HepG2 (cell line): ENCODE measurements around the gene LMAN1L. TPM values are rescaled to one million over a fixed set of nuclear protein-coding genes. Genes with fewer than 3 reads are reported as not detected.

Experiments
- ATAC-seq: fragments of 200-7000 bp; cut with Tn5 transposase; 3 replicates; pipeline ENCODE4 v1.9.1; 2020; ENCODE audit warnings: mild to moderate bottlenecking, moderate library complexity
- BruUV-seq: library from RNA; stranded (reverse); fragments of 400-500 nt; replicated peaks from 2 replicates; lab custom pipeline; 2021; lab: Mats Ljungman, UMichigan
- CTCF ChIA-PET: fragments of 300-600 bp; formaldehyde crosslinking; extraction: SDS; loops from one replicate; lab custom pipeline; 2021; ENCODE audit warnings: low total read pairs, inconsistent platforms, low intra/inter-chr PET ratio; lab: Yijun Ruan, JAX
- POLR2A ChIA-PET: fragments of 350-600 bp; sonication (Branson Sonifier 250); formaldehyde crosslinking; loops from one replicate; lab custom pipeline; 2020; ENCODE audit warnings: antibody characterized with exemption, inconsistent platforms; lab: Yijun Ruan, JAX
- DNase-seq: peaks from one replicate; pipeline ENCODE4 v3.0.0-alpha.2; 2015; ENCODE audit warnings: low spot score
- FAIRE-seq: peaks from 3 replicates; lab custom pipeline; 2011; peaks lifted over from hg19 to GRCh38; lab: Jason Lieb, UNC
- H2AFZ ChIP-seq: one replicate; pipeline ENCODE4 v1.6.1; 2011; ENCODE audit warnings: low read length, inconsistent platforms
- H3K27ac ChIP-seq: fragments of 300-600 bp; 3 replicates; pipeline ENCODE4 v1.8.0; 2011; ENCODE audit warnings: mixed run types, mild to moderate bottlenecking, mixed read lengths, low read length, inconsistent platforms; ENCODE audit not compliant: insufficient read depth; ENCODE audit errors: extremely low read length
- H3K27me3 ChIP-seq, 2 experiments: fragments of 200-600 bp in 1 of 2; 2 replicates in 1 of 2; 3 replicates in 1 of 2; pipeline versions ENCODE4 v1.6.0 to v1.8.0; 2011; ENCODE audit warnings: low read length in 2 of 2, mild to moderate bottlenecking in 2 of 2, moderate library complexity in 2 of 2, inconsistent platforms in 1 of 2; ENCODE audit not compliant: insufficient read depth in 2 of 2, control insufficient read depth in 1 of 2
- H3K36me3 ChIP-seq, 2 experiments: fragments of 200-600 bp in 1 of 2; replicated peaks in 1 of 2; 2 replicates in 1 of 2; 3 replicates in 1 of 2; pipeline versions ENCODE4 v1.5.1 to v1.8.0; 2011; ENCODE audit warnings: low read length in 2 of 2, inconsistent platforms in 1 of 2; ENCODE audit not compliant: insufficient read depth in 2 of 2, control insufficient read depth in 1 of 2
- H3K4me1 ChIP-seq: 2 replicates; pipeline ENCODE4 v1.5.1; 2012; ENCODE audit warnings: low read length, inconsistent platforms; ENCODE audit not compliant: insufficient read depth
- H3K4me2 ChIP-seq: 2 replicates; pipeline ENCODE4 v1.6.0; 2011; ENCODE audit warnings: low read depth, low read length, inconsistent platforms
- H3K4me3 ChIP-seq, 3 experiments: fragments of 200-600 bp in 1 of 3; sonication (generic), shearing (Covaris generic) in 1 of 3; replicated peaks in 1 of 3; 2 replicates each; pipeline ENCODE4 v1.5.1; 2011 to 2016; ENCODE audit warnings: low read length in 3 of 3, inconsistent platforms in 2 of 3, low read depth in 2 of 3, mild to moderate bottlenecking in 2 of 3, control low read depth in 1 of 3, mixed read lengths in 1 of 3; ENCODE audit not compliant: insufficient read depth in 1 of 3
- H3K79me2 ChIP-seq: one replicate; pipeline ENCODE4 v1.6.1; 2011; ENCODE audit warnings: low read length, inconsistent platforms; ENCODE audit not compliant: insufficient read depth
- H3K9ac ChIP-seq: 2 replicates; pipeline ENCODE4 v1.6.0; 2011; ENCODE audit warnings: mild to moderate bottlenecking, low read depth, low read length, inconsistent platforms; ENCODE audit not compliant: insufficient read depth
- H3K9me3 ChIP-seq: 2 replicates; pipeline ENCODE4 v1.5.1; 2012; ENCODE audit warnings: mild to moderate bottlenecking, low read length
- H4K20me1 ChIP-seq: 2 replicates; pipeline ENCODE4 v1.6.0; 2011; ENCODE audit warnings: inconsistent platforms, mild to moderate bottlenecking, low read length, moderate library complexity; ENCODE audit not compliant: insufficient read depth
- CSRNP2 ChIP-seq: sonication (generic); formaldehyde crosslinking; conservative IDR thresholded peaks from 2 replicates; pipeline ENCODE4 v1.8.0; 2022; ENCODE audit warnings: low read depth, missing genetic modification reagents
- KDM5A ChIP-seq: fragments of 200-600 bp; sonication (generic); IDR thresholded peaks from 2 replicates; pipeline ENCODE4 v1.7.0; 2018; ENCODE audit warnings: antibody characterized with exemption, mild to moderate bottlenecking, low read length, borderline replicate concordance
- ZBTB34 ChIP-seq: sonication (generic); formaldehyde crosslinking; IDR thresholded peaks from 2 replicates; pipeline ENCODE4 v1.8.0; 2022; ENCODE audit warnings: mild to moderate bottlenecking, missing genetic modification reagents
- WGBS: methylation state at CpG from one replicate; pipeline ENCODE4 v1.1.6; 2017; ENCODE audit warnings: low lambda C conversion rate; 5-methylcytosine and 5-hydroxymethylcytosine counted together
- in situ Hi-C: cut with HindIII; loops from 2 replicates; pipeline ENCODE4 v1.10.0; 2017; ENCODE audit warnings: low pct_unique_long_range_greater_than_20kb; ENCODE audit not compliant: extremely low pct_ligation_motif_present
- intact Hi-C: fragments of 100-400 bp; cut with micrococcal nuclease; formaldehyde crosslinking; loops from one replicate; pipeline ENCODE4 v1.10.0; 2022; ENCODE audit not compliant: unreplicated experiment
- polyA plus RNA-seq, 8 experiments: library from polyadenylated mRNA; depleted of rRNA in 3 of 8; stranded (reverse) in 7 of 8; unstranded in 1 of 8; fragments of >200 nt; fragmentation: Illumina TruSeq in 4 of 8; extraction: Trizol in 4 of 8; gene quantifications; 2 replicates each; pipeline versions ENCODE4 v1.2.1 to v1.2.3, GENCODE V29; 2011 to 2016; ENCODE audit warnings: low read depth in 4 of 8, missing spikeins in 1 of 8, mixed read lengths in 1 of 8; ENCODE audit not compliant: insufficient read depth in 1 of 8
- total RNA-seq, 5 experiments: library from RNA; depleted of rRNA; stranded (reverse); fragments of >200 nt; fragmentation: Illumina TruSeq; extraction: Trizol; gene quantifications; 2 replicates each; pipeline ENCODE4 v1.2.3, GENCODE V29; 2016; ENCODE audit warnings: low read depth in 1 of 5

LMAN1L gene
- total and polyA plus RNA-seq, 2 of the 13 experiments (the other 11 are each of a cell fraction or from before 2014, with no cell fraction given): not detected

- H3K27ac ChIP-seq: no peak overlapping the region
- 0 out of 2 replicates have a peak, but pooled peaks have one; percentile 30 for TF ChIP-seq ZBTB34 (CRISPR knock-in tag)
- no peak for TF ChIP-seq KDM5A
- no peak for TF ChIP-seq CSRNP2
- DNase-seq (no peak), ATAC-seq (no peak), FAIRE-seq (no peak)
- 0 out of 2 replicates have a peak, but pooled peaks cover 3% of the 10 kb centered on the region for H4K20me1 ChIP-seq
- H3K4me3 ChIP-seq: no peak overlapping the region
- no peaks in the 10 kb centered on the region for H3K9me3 ChIP-seq
- no peak overlapping the region for H3K9ac ChIP-seq
- BruUV-seq: TSS peak; percentile 20
- intact Hi-C loops (loop anchor here (2.0 kb wide), 1 partner anchor 15 kb away; the partner anchor contains the start of gene ULK3), in situ Hi-C loops (no loop called here)
- no peaks in the 10 kb centered on the region for H3K27me3 ChIP-seq
- H3K4me1 ChIP-seq: peaks cover 20% of the 10 kb centered on the region
- 73% methylated on average over 7 of the region's 9 CpGs for WGBS
- H3K36me3 ChIP-seq: peaks cover 7 to 18% of the 10 kb centered on the region in 2 experiments; a peak in 4 of 5 replicates
- H2AFZ ChIP-seq: no peak overlapping the region
- H3K4me2 ChIP-seq: peak overlapping the region; percentile 14; the same call in 1 of the 2 replicates
- peaks cover 12% of the 10 kb centered on the region for H3K79me2 ChIP-seq
- CTCF ChIA-PET: no interaction called here
- POLR2A ChIA-PET: interaction anchor here (1.0 to 1.1 kb wide), 2 partner anchors 12 to 15 kb away, joined by 3 to 4 read pairs; no protein-coding TSS in a partner anchor
These were observed 45.2 kb downstream of the LMAN1L start for GRCh38 chr15:74857671-74858368.
